ENCODE measurements around the gene CLEC2L.
A peak's percentile ranks its signal among the peaks of the same experiment; 100 is the strongest.

Gene CLEC2L

DNA sequence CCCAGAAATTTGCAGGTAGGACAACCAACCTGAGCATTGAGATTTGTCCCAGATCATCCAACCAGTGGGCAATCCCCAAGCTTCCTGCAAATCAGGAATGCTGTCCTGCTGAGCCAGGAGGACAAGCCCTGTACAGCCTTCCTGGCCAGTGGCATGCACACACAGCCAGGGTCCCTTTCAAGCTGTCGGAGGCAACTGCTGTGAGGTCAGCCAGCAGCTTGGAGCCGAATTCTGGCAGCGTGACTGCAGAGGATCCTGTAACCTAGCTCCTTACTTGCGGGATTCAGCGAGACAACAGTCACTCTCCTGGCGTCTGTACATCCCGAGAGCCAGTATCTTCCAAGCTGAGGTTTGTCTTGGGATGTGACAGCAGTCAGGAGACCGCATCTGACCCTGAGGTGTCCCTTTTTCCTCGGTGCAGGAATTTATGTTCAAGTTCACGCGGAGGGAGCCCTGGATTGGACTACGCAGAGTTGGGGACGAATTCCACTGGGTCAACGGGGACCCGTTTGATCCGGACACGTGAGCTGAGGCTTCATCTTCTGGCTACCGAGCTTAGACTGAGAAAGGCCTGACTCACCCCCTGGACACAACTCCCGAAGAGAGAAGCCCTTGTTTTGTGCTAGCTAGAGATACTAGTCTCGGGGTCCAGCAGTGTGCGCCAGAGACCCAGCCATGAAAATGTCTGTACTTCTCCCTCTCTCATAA, 18.3 kb downstream of the CLEC2L start:
- no peaks in the 10 kb centered on the region for H3K27me3 ChIP-seq (ENCODE audit: insufficient read depth, low read length, poor library complexity)
- no peaks in the 10 kb centered on the region for H4K20me1 ChIP-seq (ENCODE audit: insufficient read depth, low read length)
- no peaks in the 10 kb centered on the region for H3K36me3 ChIP-seq (ENCODE audit: insufficient read depth, low read length)
- H3K9ac ChIP-seq (ENCODE audit: low read depth, low read length) = no peak overlapping the region
- no peak for DNase-seq
- H2AFZ ChIP-seq (ENCODE audit: low read depth, low read length) = no peak overlapping the region
- no peaks in the 10 kb centered on the region for H3K9me3 ChIP-seq (ENCODE audit: insufficient read depth, low read length, severe bottlenecking)
- no peak overlapping the region for H3K27ac ChIP-seq (ENCODE audit: low read length)
- H3K4me3 ChIP-seq (ENCODE audit: low read depth in 1 of 2, low read length in 2 of 2) = no peak overlapping the region
- no peaks in the 10 kb centered on the region for H3K4me1 ChIP-seq (ENCODE audit: insufficient read depth, low read length)
- no peak for ATAC-seq (ENCODE audit: insufficient read depth, low read depth)
- H3K79me2 ChIP-seq (ENCODE audit: insufficient read depth, low read length) = no peaks in the 10 kb centered on the region
- H3K4me2 ChIP-seq (ENCODE audit: insufficient read depth, low read length) = no peak overlapping the region
- TF ChIP-seq EZH2 (IDR thresholded peaks at IDR 0.05; ENCODE audit: borderline replicate concordance, low read depth, low read length, severe bottlenecking) (no peak), CTCF (IDR thresholded peaks at IDR 0.05; ENCODE audit: borderline replicate concordance, extremely low read depth, low read length, poor library complexity, severe bottlenecking) (no peak)

DNA sequence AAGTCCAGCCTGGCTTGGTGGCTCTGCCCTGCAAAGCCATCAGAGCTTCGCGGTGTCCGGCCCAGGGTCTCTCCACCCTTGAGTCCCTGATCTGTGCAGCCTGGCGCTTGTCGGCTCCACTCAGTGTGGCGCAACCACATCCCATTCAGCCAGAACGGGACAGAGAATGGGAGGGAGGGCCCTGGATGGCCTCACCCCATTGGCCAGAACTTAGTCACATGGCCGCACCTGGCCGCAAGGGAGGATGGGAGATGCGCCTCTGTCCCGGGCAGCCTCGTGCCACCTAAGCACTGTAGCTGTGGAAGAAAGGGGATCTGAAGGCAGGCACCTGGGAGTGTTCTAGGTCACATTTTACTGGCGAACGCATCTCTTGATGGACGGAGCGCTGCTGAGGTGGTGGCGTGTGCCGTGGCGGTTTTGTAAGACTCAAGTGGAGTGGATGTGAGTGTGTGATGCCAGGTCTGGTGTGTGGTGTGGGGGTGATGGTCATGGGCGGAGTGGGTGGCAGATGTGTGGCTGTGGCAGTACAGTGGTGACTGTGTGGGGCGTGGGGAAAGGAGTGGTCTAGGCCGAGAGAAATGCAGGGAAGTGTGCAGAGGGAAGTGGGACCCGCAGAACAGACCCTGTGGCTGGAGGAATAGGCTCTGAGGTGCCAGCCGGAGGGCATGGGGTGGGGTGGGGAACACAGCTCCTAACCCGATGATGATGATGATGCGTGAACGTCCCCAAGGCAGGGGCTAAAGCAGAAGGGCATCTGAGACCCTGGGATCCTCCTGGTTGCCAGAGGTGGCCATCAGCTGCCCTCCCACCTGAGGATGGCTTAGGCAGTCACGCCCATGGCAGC, 19.0 kb downstream of the CLEC2L start:
- no peak overlapping the region for H3K9ac ChIP-seq (ENCODE audit: low read depth, low read length)
- DNase-seq = no peak
- no peak for TF ChIP-seq CTCF (IDR thresholded peaks at IDR 0.05; ENCODE audit: borderline replicate concordance, extremely low read depth, low read length, poor library complexity, severe bottlenecking)
- TF ChIP-seq EZH2 (IDR thresholded peaks at IDR 0.05; ENCODE audit: borderline replicate concordance, low read depth, low read length, severe bottlenecking) = no peak
- no peak for ATAC-seq (ENCODE audit: insufficient read depth, low read depth)
- no peaks in the 10 kb centered on the region for H3K4me1 ChIP-seq (ENCODE audit: insufficient read depth, low read length)
- H3K36me3 ChIP-seq (ENCODE audit: insufficient read depth, low read length) = no peaks in the 10 kb centered on the region
- no peaks in the 10 kb centered on the region for H4K20me1 ChIP-seq (ENCODE audit: insufficient read depth, low read length)
- no peaks in the 10 kb centered on the region for H3K27me3 ChIP-seq (ENCODE audit: insufficient read depth, low read length, poor library complexity)
- no peaks in the 10 kb centered on the region for H3K9me3 ChIP-seq (ENCODE audit: insufficient read depth, low read length, severe bottlenecking)
- H3K4me3 ChIP-seq (ENCODE audit: low read depth in 1 of 2, low read length in 2 of 2) = no peak overlapping the region
- no peak overlapping the region for H3K4me2 ChIP-seq (ENCODE audit: insufficient read depth, low read length)
- H2AFZ ChIP-seq (ENCODE audit: low read depth, low read length) = no peak overlapping the region
- no peak overlapping the region for H3K27ac ChIP-seq (ENCODE audit: low read length)
- H3K79me2 ChIP-seq (ENCODE audit: insufficient read depth, low read length) = no peaks in the 10 kb centered on the region

DNA sequence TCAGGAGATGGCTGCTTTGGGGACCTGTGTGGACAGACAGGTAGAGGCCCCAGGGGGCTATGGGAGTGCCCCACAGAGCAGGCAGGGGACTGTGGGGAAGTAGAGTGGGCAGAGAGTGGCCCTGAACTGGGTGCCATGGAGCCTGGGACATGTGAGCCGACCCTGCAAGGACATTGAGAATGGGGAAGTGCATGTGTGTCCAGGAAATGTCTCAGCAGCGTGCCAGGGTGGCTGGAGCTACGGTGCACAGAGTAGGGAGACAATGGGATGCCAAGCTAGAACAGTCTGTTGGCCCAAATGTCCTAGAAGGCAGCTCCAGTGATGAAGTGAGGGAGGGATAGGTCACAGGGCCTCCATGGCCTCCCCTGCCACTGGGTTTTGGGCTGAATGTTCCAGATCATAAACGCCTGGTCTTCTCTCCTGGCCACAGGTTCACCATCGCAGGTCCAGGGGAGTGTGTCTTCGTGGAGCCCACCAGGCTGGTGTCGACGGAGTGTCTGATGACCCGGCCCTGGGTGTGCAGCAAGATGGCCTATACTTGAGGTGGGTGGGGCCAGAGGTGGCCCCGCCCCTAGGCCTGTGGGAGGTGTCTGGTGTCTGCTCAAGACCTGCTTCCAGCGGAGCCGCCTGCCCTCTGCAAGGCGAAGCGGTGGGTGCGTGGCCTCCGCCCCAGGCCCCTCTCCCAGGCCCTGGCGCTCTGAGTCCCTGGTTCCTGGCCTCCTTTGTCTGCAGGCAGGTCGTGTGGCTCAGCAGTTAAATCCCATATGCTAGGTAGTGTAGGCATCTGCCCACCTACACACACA, 20.5 kb downstream of the CLEC2L start:
- Histone ChIP-seq H3K9ac (ENCODE audit: low read depth, low read length) (no peak overlapping the region), H2AFZ (ENCODE audit: low read depth, low read length) (no peak overlapping the region), H3K4me3 (ENCODE audit: low read depth in 1 of 2, low read length in 2 of 2) (no peak overlapping the region), H3K27me3 (ENCODE audit: insufficient read depth, low read length, poor library complexity) (no peaks in the 10 kb centered on the region), H4K20me1 (ENCODE audit: insufficient read depth, low read length) (0 out of 2 replicates have a peak, but pooled peaks cover 2% of the 10 kb centered on the region), H3K36me3 (ENCODE audit: insufficient read depth, low read length) (no peaks in the 10 kb centered on the region), H3K4me1 (ENCODE audit: insufficient read depth, low read length) (no peaks in the 10 kb centered on the region), H3K79me2 (ENCODE audit: insufficient read depth, low read length) (no peaks in the 10 kb centered on the region), H3K9me3 (ENCODE audit: insufficient read depth, low read length, severe bottlenecking) (no peaks in the 10 kb centered on the region), H3K4me2 (ENCODE audit: insufficient read depth, low read length) (no peak overlapping the region), H3K27ac (ENCODE audit: low read length) (no peak overlapping the region)
- peak; percentile 45; the same call in 2 of the 3 replicates for ATAC-seq (ENCODE audit: insufficient read depth, low read depth)
- no peak for TF ChIP-seq CTCF (IDR thresholded peaks at IDR 0.05; ENCODE audit: borderline replicate concordance, extremely low read depth, low read length, poor library complexity, severe bottlenecking)
- no peak for TF ChIP-seq EZH2 (IDR thresholded peaks at IDR 0.05; ENCODE audit: borderline replicate concordance, low read depth, low read length, severe bottlenecking)
- peak; percentile 18 for DNase-seq

Measured in DND-41 (cell line).